SHP77 (cell line): ENCODE results near the gene TTLL11.
"Not testable (repeated sequence)": the region's sequence is repeated elsewhere in the genome, so short reads cannot be mapped to it uniquely, and the experiment has no call there.

Experiments used
- DNase-seq, 2 experiments: peaks; one replicate each; lab custom pipeline; 2025; lab: John Stamatoyannopoulos, UW

The TTLL11 gene

GRCh38 chr9:121815084-121815483, 278.0 kb downstream of the TTLL11 start:
- no peak for DNase-seq

DNA sequence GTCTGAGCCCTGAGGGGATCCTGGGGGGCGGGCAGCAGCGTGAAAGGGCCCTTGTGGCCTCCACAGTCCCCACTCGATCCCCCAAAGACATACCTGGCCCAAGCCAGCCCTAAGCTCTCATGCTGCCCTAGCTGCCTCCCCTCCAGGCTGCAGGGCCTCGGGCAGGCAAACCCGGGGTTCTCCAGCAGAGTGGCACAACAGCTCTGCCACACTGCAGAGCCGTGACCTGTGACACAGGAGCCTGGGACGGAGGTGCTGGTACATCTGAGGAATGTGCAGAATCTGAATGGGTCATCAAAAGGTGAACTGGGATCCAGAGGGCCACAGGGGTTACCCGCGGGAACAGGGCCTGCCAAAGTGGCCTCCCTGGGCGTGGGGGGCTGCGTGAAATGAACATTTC, 278.5 kb downstream of the TTLL11 start:
- DNase-seq, result no peak

DNA sequence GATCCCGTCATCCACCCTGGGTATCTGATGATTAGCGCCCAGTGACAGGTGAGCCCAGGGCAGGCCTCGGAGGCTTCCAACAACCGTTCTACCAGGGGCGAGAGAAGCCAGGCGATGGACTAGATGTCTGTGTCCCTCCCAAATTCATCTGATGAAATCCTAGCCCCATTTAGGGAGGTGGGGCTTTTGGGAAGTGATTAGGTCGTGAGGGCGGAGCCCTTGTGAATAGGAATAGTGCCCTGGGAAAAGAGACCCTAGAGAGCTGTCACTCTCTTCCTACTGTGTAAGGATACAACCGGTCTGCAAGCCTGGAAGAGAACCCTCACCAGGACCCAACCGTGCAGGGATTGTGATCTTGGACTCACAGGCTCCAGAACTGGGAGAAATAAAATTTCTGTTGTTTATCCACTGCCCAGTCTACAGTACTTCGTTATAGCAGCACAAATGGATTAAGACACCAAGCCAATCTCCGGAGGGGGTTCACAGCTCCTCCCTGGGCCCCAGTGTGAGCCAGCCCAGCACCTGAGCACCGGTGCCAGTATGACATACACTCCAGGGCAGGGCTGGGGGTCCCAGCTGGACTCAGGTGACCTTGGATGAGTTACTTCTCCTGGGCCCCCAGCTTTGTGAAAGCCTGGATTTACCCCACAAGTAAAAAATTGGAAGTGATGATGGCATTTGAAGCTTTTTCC, 279.4 kb downstream of the TTLL11 start:
- no peak for DNase-seq

DNA sequence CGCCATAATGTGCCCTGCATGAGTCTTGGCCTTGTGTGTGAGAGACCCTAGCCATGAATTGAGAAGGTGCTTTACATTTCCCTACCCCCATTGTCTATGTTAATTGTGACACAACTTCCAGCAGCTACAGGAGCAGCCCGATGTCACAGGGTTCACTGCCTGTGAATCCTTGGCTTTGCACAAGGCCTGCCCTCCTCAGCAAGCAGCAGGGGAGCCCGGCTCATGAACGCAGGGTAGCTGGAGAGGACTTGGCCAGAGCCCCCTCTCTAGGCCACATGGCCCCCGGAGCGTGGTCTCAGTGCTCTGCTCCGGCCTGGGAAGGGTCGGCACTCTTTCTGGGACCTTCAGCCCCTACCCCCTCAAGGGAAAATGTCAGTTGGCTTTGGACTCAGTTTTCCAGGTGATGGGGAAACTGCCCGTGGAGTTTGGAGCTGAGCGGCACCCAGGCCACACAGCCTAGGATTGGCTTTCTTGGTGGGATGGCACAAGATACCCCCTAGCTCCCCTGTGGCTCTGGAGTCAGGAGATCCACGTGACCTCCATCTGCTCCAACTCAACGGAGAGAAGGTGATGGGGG, 280.9 kb downstream of the TTLL11 start:
- no peak for DNase-seq

- no peak for DNase-seq
Measured at GRCh38 chr9:121811751-121812150, 281.4 kb downstream of the TTLL11 start.

GRCh38 chr9:121811140-121811539, 282.0 kb downstream of the TTLL11 start:
- DNase-seq, result no peak

GRCh38 chr9:121810489-121810888, 282.6 kb downstream of the TTLL11 start:
- no peak for DNase-seq

- DNase-seq, result no peak
Measured at GRCh38 chr9:121809356-121810050, 283.6 kb downstream of the TTLL11 start.

GRCh38 chr9:121808781-121809180, 284.3 kb downstream of the TTLL11 start:
- DNase-seq, result no peak

- no peak for DNase-seq
Measured at GRCh38 chr9:121807823-121808278, 285.3 kb downstream of the TTLL11 start.

DNA sequence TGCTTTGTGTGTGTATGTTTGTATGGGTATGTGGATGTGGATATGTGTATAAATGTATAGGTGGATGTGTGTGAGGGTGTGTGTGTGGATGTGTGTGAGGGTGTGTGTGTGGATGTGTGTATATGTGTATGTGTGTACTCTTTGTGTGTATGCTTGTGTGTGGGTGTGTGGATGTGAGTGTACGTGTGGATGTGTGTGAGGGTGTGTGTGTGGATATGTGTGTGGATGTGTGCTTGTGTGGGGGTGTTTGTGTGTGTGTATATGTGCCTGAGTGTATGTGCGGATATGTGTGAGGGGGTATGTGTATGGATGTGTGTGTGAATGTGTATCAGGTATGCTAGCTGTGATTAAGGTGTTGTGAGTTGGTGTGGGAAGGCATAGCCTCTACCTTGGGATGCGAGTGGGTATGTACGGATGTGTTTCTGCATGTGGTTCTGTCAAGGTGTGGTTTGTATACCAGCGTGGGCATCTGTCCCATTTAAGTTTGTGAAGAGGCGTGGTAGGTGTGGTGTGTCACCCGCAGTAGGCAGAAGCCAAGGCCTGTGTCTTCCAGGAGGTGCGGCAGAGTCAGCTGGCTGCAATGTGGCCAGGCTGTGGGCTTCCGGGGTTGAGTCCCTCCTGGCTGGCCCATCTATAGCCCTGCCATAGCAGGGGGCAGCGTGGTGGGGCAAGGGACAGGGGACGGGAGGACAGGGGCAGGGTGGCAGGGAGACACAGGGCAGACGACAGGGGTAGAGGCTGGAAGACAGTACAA, 285.9 kb downstream of the TTLL11 start:
- DNase-seq, result no peak

GRCh38 chr9:121802753-121803152, 290.4 kb downstream of the TTLL11 start:
- no peak for DNase-seq

- no peak for DNase-seq
Measured at GRCh38 chr9:121801579-121801978, 291.5 kb downstream of the TTLL11 start.

GRCh38 chr9:121800376-121800775, 292.7 kb downstream of the TTLL11 start:
- DNase-seq, result no peak

DNA sequence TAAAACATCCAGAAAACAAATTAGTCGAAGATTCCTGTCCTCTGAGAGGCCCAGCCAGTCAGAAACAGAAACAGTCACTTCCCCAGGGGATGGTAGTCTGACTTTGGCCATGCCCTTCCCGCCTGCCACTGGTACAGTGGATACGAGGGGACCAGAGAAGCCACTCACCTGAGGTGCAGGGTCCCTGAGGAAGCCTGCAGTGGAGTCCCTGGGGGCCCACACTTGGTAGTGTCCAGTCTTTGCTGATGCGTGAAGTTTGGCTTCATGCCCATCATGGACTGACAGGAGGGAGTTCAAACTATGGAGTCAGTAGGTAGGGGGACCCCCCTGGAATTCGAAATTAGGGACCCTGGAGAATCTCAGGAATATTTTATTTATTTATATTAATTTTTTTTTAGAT, 294.2 kb downstream of the TTLL11 start:
- DNase-seq, result no peak

- DNase-seq, result no peak
Measured at GRCh38 chr9:121797081-121797480, 296.0 kb downstream of the TTLL11 start.

DNA sequence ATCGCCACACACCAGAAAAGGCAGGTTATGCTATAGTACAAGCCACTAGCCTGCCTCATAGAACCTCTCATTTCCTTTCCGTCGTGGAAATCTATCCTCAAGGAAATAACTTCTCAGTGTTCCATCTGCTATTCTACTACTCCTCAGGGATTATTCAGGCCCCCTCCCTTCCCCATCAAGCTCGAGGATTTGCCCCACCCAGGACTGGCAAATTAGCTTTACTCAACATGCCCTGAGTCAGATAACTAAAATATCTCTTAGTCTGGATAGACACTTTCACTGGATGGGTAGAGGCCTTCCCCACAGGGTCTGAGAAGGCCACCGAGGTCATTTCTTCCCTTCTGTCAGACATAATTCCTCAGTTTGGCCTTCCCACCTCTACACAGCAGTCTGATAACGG, 298.8 kb downstream of the TTLL11 start:
- DNase-seq, result not testable (repeated sequence)

DNA sequence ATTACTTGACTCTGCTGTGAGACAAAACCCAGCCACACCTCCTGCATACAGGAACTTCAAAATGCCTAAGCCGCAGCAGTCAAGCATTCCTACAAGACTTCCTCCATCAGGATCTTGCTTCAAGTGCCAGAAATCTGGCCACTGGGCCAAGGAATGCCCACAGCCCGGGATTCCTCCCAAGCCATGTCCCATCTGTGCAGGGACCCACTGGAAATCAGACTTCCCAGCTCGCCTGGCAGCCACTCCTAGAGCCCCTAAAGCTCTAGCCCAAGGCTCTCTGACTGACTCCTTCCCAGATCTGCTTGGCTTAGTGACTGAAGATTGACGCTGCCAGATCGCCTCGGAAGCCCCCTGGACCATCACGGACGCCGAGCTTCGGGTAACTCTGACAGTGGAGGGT, 300.6 kb downstream of the TTLL11 start:
- not testable (repeated sequence) for DNase-seq

- no peak for DNase-seq
Measured at GRCh38 chr9:121790841-121791240, 302.3 kb downstream of the TTLL11 start.

- DNase-seq, result no peak
Measured at GRCh38 chr9:121788686-121789366, 304.3 kb downstream of the TTLL11 start.

DNA sequence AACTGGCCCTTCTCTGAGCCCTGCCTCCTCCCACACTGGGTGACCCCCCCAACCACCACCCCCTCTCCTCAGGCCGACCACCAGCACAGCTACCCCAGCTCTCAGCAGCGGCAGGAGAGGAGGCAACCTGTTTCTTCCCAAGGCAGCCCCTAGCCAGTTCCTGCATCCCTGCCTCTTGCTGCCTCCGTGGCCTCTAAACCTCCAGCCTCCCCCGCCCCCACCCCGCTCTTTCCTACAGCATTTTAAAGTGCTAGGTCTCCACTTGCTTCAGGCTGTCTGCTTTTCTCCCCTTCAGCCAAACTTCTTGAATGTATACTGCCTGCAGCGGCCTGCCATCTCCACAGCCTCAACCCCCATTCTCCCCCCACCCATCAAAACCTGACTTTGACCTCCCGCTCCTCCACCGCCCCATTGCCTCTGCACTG, 306.1 kb downstream of the TTLL11 start:
- no peak for DNase-seq

DNA sequence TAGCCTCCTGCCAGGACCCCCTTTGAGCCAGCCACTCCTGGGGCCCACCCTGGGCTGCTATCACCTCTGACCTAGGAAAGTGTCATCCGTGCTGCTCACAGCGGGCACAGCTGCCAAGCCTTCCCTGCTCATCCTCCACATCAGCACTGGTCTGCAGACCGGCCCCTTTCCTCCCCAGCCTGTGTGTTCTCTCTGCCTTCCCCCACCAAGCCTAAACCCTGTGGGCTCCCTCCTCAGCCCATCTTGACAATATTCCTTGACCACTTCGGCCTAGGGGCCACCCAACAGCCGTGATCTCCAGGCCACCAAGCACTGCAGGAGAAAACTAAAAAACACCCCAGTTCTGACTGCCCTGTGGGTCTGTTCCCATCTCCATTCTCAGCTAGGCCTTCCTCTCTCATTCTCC, 306.6 kb downstream of the TTLL11 start:
- DNase-seq, result no peak
